ENCODE measurements around the gene MAML2. TPM values are rescaled to one million over a fixed set of nuclear protein-coding genes. Genes with fewer than 3 reads are reported as not detected.

Gene MAML2
- total RNA-seq, 1 donor, result 20.1 TPM

GRCh38 chr11:96147906-96148486, 195.0 kb downstream of the MAML2 start:
- no peak for TF ChIP-seq CTCF (IDR thresholded peaks at IDR 0.05; ENCODE audit: insufficient read depth, low read length)
- no peak for DNase-seq (ENCODE audit: low read depth)
- H3K4me3 ChIP-seq (ENCODE audit: low read depth, low read length), result no peak overlapping the region

GRCh38 chr11:96147186-96147585, 195.8 kb downstream of the MAML2 start:
- TF ChIP-seq CTCF (IDR thresholded peaks at IDR 0.05; ENCODE audit: insufficient read depth, low read length), result no peak
- H3K4me3 ChIP-seq (ENCODE audit: low read depth, low read length), result no peak overlapping the region
- DNase-seq (ENCODE audit: low read depth), result no peak

- no peak overlapping the region for H3K4me3 ChIP-seq (ENCODE audit: low read depth, low read length)
- no peak for TF ChIP-seq CTCF (IDR thresholded peaks at IDR 0.05; ENCODE audit: insufficient read depth, low read length)
- DNase-seq (ENCODE audit: low read depth), result no peak
Measured at GRCh38 chr11:96146765-96147164, 196.2 kb downstream of the MAML2 start.

- DNase-seq (ENCODE audit: low read depth), result peak; percentile 33
- TF ChIP-seq CTCF (IDR thresholded peaks at IDR 0.05; ENCODE audit: insufficient read depth, low read length), result no peak
- H3K4me3 ChIP-seq (ENCODE audit: low read depth, low read length), result no peak overlapping the region
Measured at GRCh38 chr11:96145163-96145585, 197.8 kb downstream of the MAML2 start.

- no peak for DNase-seq (ENCODE audit: low read depth)
- no peak for TF ChIP-seq CTCF (IDR thresholded peaks at IDR 0.05; ENCODE audit: insufficient read depth, low read length)
- H3K4me3 ChIP-seq (ENCODE audit: low read depth, low read length), result no peak overlapping the region
Measured at GRCh38 chr11:96144553-96144952, 198.4 kb downstream of the MAML2 start.

GRCh38 chr11:96143041-96143521, 199.9 kb downstream of the MAML2 start:
- TF ChIP-seq CTCF (IDR thresholded peaks at IDR 0.05; ENCODE audit: insufficient read depth, low read length), result no peak
- H3K4me3 ChIP-seq (ENCODE audit: low read depth, low read length), result no peak overlapping the region
- peak; percentile 75 for DNase-seq (ENCODE audit: low read depth)

- no peak for DNase-seq (ENCODE audit: low read depth)
- TF ChIP-seq CTCF (IDR thresholded peaks at IDR 0.05; ENCODE audit: insufficient read depth, low read length), result no peak
- no peak overlapping the region for H3K4me3 ChIP-seq (ENCODE audit: low read depth, low read length)
Measured at GRCh38 chr11:96141626-96142025, 201.4 kb downstream of the MAML2 start.

Data from fibroblast of the aortic adventitia (primary cell).